ENCODE measurements around the gene TACC2. TPM values are rescaled to one million over a fixed set of nuclear protein-coding genes. Genes with fewer than 3 reads are reported as not detected.

TACC2 gene
- total and polyA plus RNA-seq, 8 donors = 29.0 to 102 (median 52.9) TPM

GRCh38 chr10:122229666-122230065 lies 240.7 kb downstream of the TACC2 start:
- intact Hi-C loops (cut with DNase I; ENCODE audit: low total_unique reads) = no loop called here
- TF ChIP-seq POLR2AphosphoS5 (IDR thresholded peaks at IDR 0.05) (no peak), EP300 (IDR thresholded peaks at IDR 0.05) (no peak), CTCF (IDR thresholded peaks at IDR 0.05) (no peak), POLR2A (IDR thresholded peaks at IDR 0.05) (no peak)
- no peaks in the 10 kb centered on the region for H3K9me3 ChIP-seq
- no peak overlapping the region for H3K27ac ChIP-seq
- H3K36me3 ChIP-seq = peaks cover 38 to 99% (median 88%) of the 10 kb centered on the region in 4 donors
- H3K27me3 ChIP-seq = no peaks in the 10 kb centered on the region
- peaks cover 0 to 11% (median 0%) of the 10 kb centered on the region in 4 donors for H3K4me1 ChIP-seq
- WGBS, 5 donors = 53 to 76% (median 71%) methylated on average over 2 of the region's 2 CpGs
- no peak overlapping the region for H3K4me3 ChIP-seq
- no peak for DNase-seq

- no peak for TF ChIP-seq CTCF (IDR thresholded peaks at IDR 0.05)
- Histone ChIP-seq H3K36me3 (peaks cover 32 to 93% (median 83%) of the 10 kb centered on the region in 4 donors), H3K4me3 (no peak overlapping the region), H3K27ac (no peak overlapping the region), H3K9me3 (no peaks in the 10 kb centered on the region), H3K27me3 (no peaks in the 10 kb centered on the region), H3K4me1 (peaks cover 0 to 11% (median 0%) of the 10 kb centered on the region in 4 donors)
- no peak for DNase-seq
- intact Hi-C loops (cut with DNase I; ENCODE audit: low total_unique reads) = no loop called here
- WGBS, 5 donors = 91 to 97% (median 96%) methylated on average over 19 of the region's 19 CpGs
Measured at GRCh38 chr10:122230222-122230621, 241.3 kb downstream of the TACC2 start.

GRCh38 chr10:122232769-122233168 lies 243.8 kb downstream of the TACC2 start:
- WGBS, 5 donors = 76 to 90% (median 82%) methylated on average over 3 of the region's 3 CpGs
- peak in 1 of 2 donors; percentile 70 for DNase-seq
- Histone ChIP-seq H3K4me1 (peaks cover 0 to 11% (median 0%) of the 10 kb centered on the region in 4 donors), H3K27me3 (no peaks in the 10 kb centered on the region), H3K4me3 (no peak overlapping the region), H3K27ac (no peak overlapping the region), H3K36me3 (peaks cover 34 to 93% (median 81%) of the 10 kb centered on the region in 4 donors), H3K9me3 (no peaks in the 10 kb centered on the region)
- intact Hi-C loops (cut with DNase I; ENCODE audit: low total_unique reads) = no loop called here
- no peak for TF ChIP-seq POLR2A (IDR thresholded peaks at IDR 0.05)
- TF ChIP-seq POLR2AphosphoS5 (IDR thresholded peaks at IDR 0.05) = no peak
- TF ChIP-seq EP300 (IDR thresholded peaks at IDR 0.05) = no peak
- no peak for TF ChIP-seq CTCF (IDR thresholded peaks at IDR 0.05)

- H3K27me3 ChIP-seq = no peaks in the 10 kb centered on the region
Measured at GRCh38 chr10:122233857-122234348, 244.9 kb downstream of the TACC2 start.

More at GRCh38 chr10:122233857-122234348, 244.9 kb downstream of the TACC2 start:
- no peak for TF ChIP-seq EP300 (IDR thresholded peaks at IDR 0.05)
- TF ChIP-seq POLR2AphosphoS5 (IDR thresholded peaks at IDR 0.05) = no peak
- TF ChIP-seq POLR2A (IDR thresholded peaks at IDR 0.05) = no peak
- TF ChIP-seq CTCF (IDR thresholded peaks at IDR 0.05) = no peak
- Histone ChIP-seq H3K27ac (no peak overlapping the region), H3K4me3 (no peak overlapping the region), H3K36me3 (peaks cover 31 to 91% (median 80%) of the 10 kb centered on the region in 4 donors), H3K4me1 (peaks cover 0 to 11% (median 0%) of the 10 kb centered on the region in 4 donors), H3K9me3 (no peaks in the 10 kb centered on the region)
- intact Hi-C loops (cut with DNase I; ENCODE audit: low total_unique reads) = no loop called here
- 85 to 94% (median 88%) methylated on average over 4 to 11 of the region's 11 CpGs for WGBS, 5 donors
- DNase-seq = no peak
